A549 (cell line): ENCODE measurements around the gene ZBTB16.

Source experiments
- CTCF ChIP-seq: fragments of >200 bp; sonication (Bioruptor Twin); formaldehyde crosslinking; IDR thresholded peaks from 3 replicates; pipeline ENCODE4 v1.5.1; 2016
- POLR2A ChIP-seq: IDR thresholded peaks from 2 replicates; pipeline ENCODE4 v1.6.1; 2012; ENCODE audit warnings: mild to moderate bottlenecking, low read length
- USF2 ChIP-seq: fragments of 450-650 bp; IDR thresholded peaks from 2 replicates; pipeline ENCODE4 v1.6.1; 2014; ENCODE audit warnings: antibody characterized with exemption
- ZFP36 ChIP-seq: fragments of 450-650 bp; IDR thresholded peaks from 2 replicates; pipeline ENCODE4 v1.6.1; 2014; ENCODE audit warnings: borderline replicate concordance; ENCODE audit not compliant: partially characterized antibody

GRCh38 chr11:114276077-114276476 is 216.6 kb downstream of the ZBTB16 start:
- TF ChIP-seq CTCF (no peak), ZFP36 (no peak), USF2 (no peak), POLR2A (no peak)
